Transverse colon (tissue), 4 donors: Measurements from ENCODE around the gene TPP2.

Experiments used
- POLR2AphosphoS5 ChIP-seq, 3 donors: sonication (generic); formaldehyde crosslinking; IDR thresholded peaks; one replicate each; pipeline ENCODE4 v1.6.1; 2016; ENCODE audit warnings: antibody characterized with exemption in 3 of 3
- TF ChIP-seq, protein P1 (sequence below), 5 experiments: fragments of 200-600 bp in 3 of 5; fragments of 450-650 bp in 2 of 5; sonication (generic) in 3 of 5; IDR thresholded peaks; 1 replicate in 2 of 5; 2 replicates in 3 of 5; pipeline ENCODE4 v1.5.1; 2016 to 2017; ENCODE audit warnings: antibody characterized with exemption in 5 of 5, inconsistent platforms in 3 of 5, mild to moderate bottlenecking in 2 of 5, moderate library complexity in 1 of 5

DNA sequence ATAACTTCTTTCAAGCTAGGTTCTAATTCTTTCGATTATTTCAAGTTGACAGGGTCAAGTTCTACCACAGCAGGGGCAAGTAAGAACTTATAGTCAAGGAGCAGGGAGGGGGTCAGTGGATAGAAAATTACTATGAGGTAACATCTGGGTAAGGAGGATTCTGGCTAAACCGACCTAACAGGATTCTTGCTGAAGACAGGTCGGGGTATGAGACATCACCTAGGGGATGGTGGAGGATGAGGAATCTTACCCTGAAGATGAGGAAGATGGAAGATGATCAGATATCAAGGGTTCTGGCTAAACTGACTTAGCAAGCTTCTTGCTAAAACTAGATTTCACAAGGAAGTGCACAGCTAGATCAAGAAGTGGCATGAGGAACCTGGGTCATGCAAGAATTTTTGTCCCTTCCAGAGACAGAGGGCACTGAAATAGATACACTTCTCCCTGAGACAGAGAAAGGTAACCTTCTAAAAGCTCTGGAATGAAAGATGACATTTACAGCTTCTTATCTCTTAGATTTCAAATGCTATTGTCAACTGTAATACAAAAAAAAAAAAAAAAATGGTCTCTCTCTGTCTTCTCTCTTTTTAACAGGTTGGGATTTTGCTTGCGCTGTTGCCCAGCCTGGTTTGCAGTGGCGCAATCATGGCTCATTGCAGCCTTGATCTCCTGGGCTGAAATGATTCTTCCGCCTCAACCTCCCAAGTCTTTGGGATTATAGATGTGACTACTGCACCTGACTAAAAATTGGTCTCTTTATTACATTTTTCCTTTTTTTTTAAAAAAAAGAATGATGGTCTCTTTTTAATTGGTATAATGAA is 107.7 kb downstream of the TPP2 start:
- TF ChIP-seq, protein P1, sequence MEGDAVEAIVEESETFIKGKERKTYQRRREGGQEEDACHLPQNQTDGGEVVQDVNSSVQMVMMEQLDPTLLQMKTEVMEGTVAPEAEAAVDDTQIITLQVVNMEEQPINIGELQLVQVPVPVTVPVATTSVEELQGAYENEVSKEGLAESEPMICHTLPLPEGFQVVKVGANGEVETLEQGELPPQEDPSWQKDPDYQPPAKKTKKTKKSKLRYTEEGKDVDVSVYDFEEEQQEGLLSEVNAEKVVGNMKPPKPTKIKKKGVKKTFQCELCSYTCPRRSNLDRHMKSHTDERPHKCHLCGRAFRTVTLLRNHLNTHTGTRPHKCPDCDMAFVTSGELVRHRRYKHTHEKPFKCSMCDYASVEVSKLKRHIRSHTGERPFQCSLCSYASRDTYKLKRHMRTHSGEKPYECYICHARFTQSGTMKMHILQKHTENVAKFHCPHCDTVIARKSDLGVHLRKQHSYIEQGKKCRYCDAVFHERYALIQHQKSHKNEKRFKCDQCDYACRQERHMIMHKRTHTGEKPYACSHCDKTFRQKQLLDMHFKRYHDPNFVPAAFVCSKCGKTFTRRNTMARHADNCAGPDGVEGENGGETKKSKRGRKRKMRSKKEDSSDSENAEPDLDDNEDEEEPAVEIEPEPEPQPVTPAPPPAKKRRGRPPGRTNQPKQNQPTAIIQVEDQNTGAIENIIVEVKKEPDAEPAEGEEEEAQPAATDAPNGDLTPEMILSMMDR (IDR thresholded peaks at IDR 0.05): no peak
- TF ChIP-seq POLR2AphosphoS5 (IDR thresholded peaks at IDR 0.05): no peak
